SK-N-SH (cell line): ENCODE results near the gene TNFRSF14. TPM values are rescaled to one million over a fixed set of nuclear protein-coding genes. Genes with fewer than 3 reads are reported as not detected.
A peak's percentile ranks its signal among the peaks of the same experiment; 100 is the strongest.

Experiments
- CTCF ChIA-PET: fragments of 300-600, 350-600 bp; formaldehyde crosslinking; extraction: SDS; loops from one replicate; lab custom pipeline; 2021; lab: Yijun Ruan, JAX
- POLR2A ChIA-PET: fragments of 350-600 bp; sonication (Branson Sonifier 250); formaldehyde crosslinking; extraction: SDS; loops from one replicate; lab custom pipeline; 2020; ENCODE audit warnings: antibody characterized with exemption, inconsistent platforms; lab: Yijun Ruan, JAX
- DNase-seq: peaks from one replicate; pipeline ENCODE4 v3.0.0; 2012
- H2AFZ ChIP-seq: fragments of 200-600 bp; sonication (generic); 2 replicates; pipeline ENCODE4 v1.8.1; 2016; ENCODE audit warnings: antibody characterized with exemption, mild to moderate bottlenecking, low read depth
- H3F3A ChIP-seq: fragments of 200-600 bp; sonication (generic); replicated peaks from 2 replicates; pipeline ENCODE3; 2016; ENCODE audit warnings: antibody characterized with exemption, mild to moderate bottlenecking; ENCODE audit not compliant: insufficient read depth
- H3K27ac ChIP-seq, 2 experiments: fragments of 200-500 bp in 1 of 2; fragments of 200-600 bp in 1 of 2; sonication (Bioruptor generic) in 1 of 2; sonication (generic), shearing (Covaris generic) in 1 of 2; 2 replicates each; pipeline versions ENCODE4 v1.5.1 to v1.6.1; 2014 to 2016; ENCODE audit warnings: low read depth in 2 of 2, inconsistent platforms in 1 of 2, low read length in 1 of 2, mild to moderate bottlenecking in 1 of 2, mixed read lengths in 1 of 2
- H3K27me3 ChIP-seq: fragments of 200-600 bp; sonication (generic), shearing (Covaris generic); 2 replicates; pipeline ENCODE4 v1.6.1; 2016; ENCODE audit warnings: mixed run types; ENCODE audit not compliant: insufficient read depth
- H3K36me3 ChIP-seq, 2 experiments: fragments of 200-500 bp in 1 of 2; fragments of 200-600 bp in 1 of 2; sonication (Bioruptor generic) in 1 of 2; sonication (generic) in 1 of 2; replicated peaks in 1 of 2; 2 replicates each; pipeline versions ENCODE3 to v1.5.1; 2014 to 2016; ENCODE audit warnings: low read length in 1 of 2, mild to moderate bottlenecking in 1 of 2; ENCODE audit not compliant: insufficient read depth in 2 of 2, control insufficient read depth in 1 of 2
- H3K4me1 ChIP-seq, 2 experiments: fragments of 200-500 bp in 1 of 2; fragments of 200-600 bp in 1 of 2; sonication (Bioruptor generic) in 1 of 2; sonication (generic), shearing (Covaris generic) in 1 of 2; 2 replicates each; pipeline versions ENCODE4 v1.5.1 to v1.6.1; 2014 to 2016; ENCODE audit warnings: low read depth in 1 of 2, low read length in 1 of 2, mixed run types in 1 of 2; ENCODE audit not compliant: insufficient read depth in 2 of 2, control insufficient read depth in 1 of 2
- H3K4me2 ChIP-seq: fragments of 200-600 bp; sonication (generic), shearing (Covaris generic); 2 replicates; pipeline ENCODE4 v1.6.1; 2017; ENCODE audit warnings: mixed run types
- H3K4me3 ChIP-seq, 2 experiments: fragments of 200-500 bp in 1 of 2; fragments of 200-600 bp in 1 of 2; sonication (Bioruptor generic) in 1 of 2; sonication (generic), shearing (Covaris generic) in 1 of 2; 2 replicates each; pipeline versions ENCODE4 v1.5.1 to v1.8.1; 2014 to 2016; ENCODE audit warnings: low read depth in 2 of 2, inconsistent platforms in 1 of 2, low read length in 1 of 2, mild to moderate bottlenecking in 1 of 2, mixed read lengths in 1 of 2, moderate library complexity in 1 of 2
- H3K79me2 ChIP-seq: fragments of 200-600 bp; sonication (generic); 2 replicates; pipeline ENCODE4 v1.8.1; 2017; ENCODE audit warnings: mild to moderate bottlenecking; ENCODE audit not compliant: insufficient read depth
- H3K9ac ChIP-seq: fragments of 200-600 bp; sonication (generic); 2 replicates; pipeline ENCODE4 v1.6.1; 2017; ENCODE audit warnings: mixed run types
- H3K9me2 ChIP-seq: fragments of 200-600 bp; sonication (generic); 2 replicates; pipeline ENCODE4 v1.6.1; 2017; ENCODE audit warnings: mixed run types
- H3K9me3 ChIP-seq: fragments of 200-600 bp; sonication (generic); 2 replicates; pipeline ENCODE4 v1.6.1; 2017; ENCODE audit warnings: mixed run types, mild to moderate bottlenecking, moderate library complexity
- H4K20me1 ChIP-seq: fragments of 200-600 bp; sonication (generic); 2 replicates; pipeline ENCODE4 v1.6.1; 2017; ENCODE audit warnings: mild to moderate bottlenecking, mixed run types; ENCODE audit not compliant: insufficient read depth
- CTCF ChIP-seq: fragments of 200-600 bp; sonication (generic); IDR thresholded peaks from 2 replicates; pipeline ENCODE4 v1.6.1; 2017; ENCODE audit warnings: antibody characterized with exemption, mild to moderate bottlenecking, moderate library complexity
- ELF1 ChIP-seq: IDR thresholded peaks from 2 replicates; pipeline ENCODE4 v1.4.0; 2012
- FOXJ3 ChIP-seq: sonication (generic); formaldehyde crosslinking; IDR thresholded peaks from 2 replicates; pipeline ENCODE4 v1.5.1; 2020; ENCODE audit warnings: mild to moderate bottlenecking, missing genetic modification reagents
- GATA2 ChIP-seq: sonication (generic); formaldehyde crosslinking; IDR thresholded peaks from 2 replicates; pipeline ENCODE4 v1.5.0; 2020; ENCODE audit warnings: mild to moderate bottlenecking, missing genetic modification reagents
- IRF3 ChIP-seq: fragments of 150-350 bp; IDR thresholded peaks from 2 replicates; pipeline ENCODE4 v1.6.1; 2016; ENCODE audit warnings: mild to moderate bottlenecking, low read depth, low read length
- PBX3 ChIP-seq: IDR thresholded peaks from 2 replicates; pipeline ENCODE4; 2012
- USF1 ChIP-seq: IDR thresholded peaks from 2 replicates; pipeline ENCODE4 v1.4.0; 2012; ENCODE audit warnings: low read depth, borderline replicate concordance
- YY1 ChIP-seq: IDR thresholded peaks from 2 replicates; pipeline ENCODE4 v1.4.0; 2012; ENCODE audit warnings: low read depth, mild to moderate bottlenecking
- ZBTB33 ChIP-seq: IDR thresholded peaks from 2 replicates; pipeline ENCODE4 v1.4.0; 2012; ENCODE audit warnings: low read depth, borderline replicate concordance
- WGBS: methylation state at CpG from one replicate; pipeline ENCODE4 v1.1.6; 2017; ENCODE audit warnings: low lambda C conversion rate; 5-methylcytosine and 5-hydroxymethylcytosine counted together
- polyA plus RNA-seq, 3 experiments: library from polyadenylated mRNA; depleted of rRNA; stranded (reverse); fragments of >200 nt; gene quantifications; 2 replicates each; pipeline ENCODE4 v1.2.3, GENCODE V29; 2012

Gene TNFRSF14
- polyA plus RNA-seq, 1 of the 3 experiments (the other 2 are of a cell fraction), result 0.28 TPM

GRCh38 chr1:2561898-2562895 lies 6.0 kb downstream of the TNFRSF14 start:
- Histone ChIP-seq H3K4me1 (no peaks in the 10 kb centered on the region), H3K4me2 (no peak overlapping the region)
- TF ChIP-seq ZBTB33 (no peak), FOXJ3 (CRISPR knock-in tag) (no peak), CTCF (peak; percentile 34; the same call in 1 of the 2 replicates)
- TF ChIP-seq, all 33 proteins: peak for 1
- WGBS, result 64% methylated on average over 3 of the region's 24 CpGs
- ChIA-PET POLR2A (interaction anchor here (0.8 to 1.2 kb wide), 2 partner anchors 18 to 23 kb away, joined by 3 read pairs; no protein-coding TSS in a partner anchor), CTCF (interaction anchor here (0.6 to 1.6 kb wide), 10 partner anchors 12 to 891 kb away, joined by 3 to 5 read pairs (median 4); no protein-coding TSS in a partner anchor)
- Histone ChIP-seq H3K27ac (no peak overlapping the region), H3K4me3 (no peak overlapping the region), H2AFZ (no peak overlapping the region), H3K9me3 (no peaks in the 10 kb centered on the region), H3K9ac (no peak overlapping the region), H3K27me3 (no peaks in the 10 kb centered on the region), H3K9me2 (no peaks in the 10 kb centered on the region), H3K79me2 (no peaks in the 10 kb centered on the region), H3F3A (no peaks in the 10 kb centered on the region), H3K36me3 (no peaks in the 10 kb centered on the region), H4K20me1 (no peaks in the 10 kb centered on the region)
- no peak for DNase-seq

GRCh38 chr1:2563205-2563604 lies 7.0 kb downstream of the TNFRSF14 start:
- Histone ChIP-seq H3K27ac (no peak overlapping the region), H3F3A (no peaks in the 10 kb centered on the region), H2AFZ (no peak overlapping the region), H3K4me1 (no peaks in the 10 kb centered on the region), H3K27me3 (no peaks in the 10 kb centered on the region), H3K9ac (no peak overlapping the region), H3K36me3 (no peaks in the 10 kb centered on the region), H4K20me1 (no peaks in the 10 kb centered on the region), H3K79me2 (no peaks in the 10 kb centered on the region), H3K9me3 (no peaks in the 10 kb centered on the region), H3K4me3 (no peak overlapping the region), H3K9me2 (no peaks in the 10 kb centered on the region), H3K4me2 (no peak overlapping the region)
- no CpG with 5 or more reads among the region's 18 CpGs for WGBS
- no peak for DNase-seq
- POLR2A ChIA-PET, result interaction anchor here (1.2 kb wide), 1 partner anchor 19 kb away, joined by 3 read pairs; no protein-coding TSS in a partner anchor
- TF ChIP-seq USF1 (no peak), IRF3 (no peak), YY1 (no peak), PBX3 (no peak), GATA2 (CRISPR knock-in tag) (no peak), ELF1 (no peak)
- CTCF ChIA-PET, result no interaction called here
